Body of pancreas (tissue), 4 donors: ENCODE measurements around the gene ANKRD13B.

Source experiments
- CTCF ChIP-seq, 7 experiments: fragments of 450-650 bp in 4 of 7; fragments of 200-600 bp in 3 of 7; sonication (generic) in 3 of 7; IDR thresholded peaks; one replicate each; pipeline ENCODE4 v1.5.1; 2016 to 2019; ENCODE audit warnings: antibody characterized with exemption in 7 of 7
- POLR2A ChIP-seq, 3 donors: fragments of 450-650 bp; IDR thresholded peaks; one replicate each; pipeline ENCODE4 v1.6.1; 2016; ENCODE audit warnings: antibody characterized with exemption in 3 of 3, mild to moderate bottlenecking in 2 of 3

- TF ChIP-seq POLR2A (IDR thresholded peaks at IDR 0.05) (no peak), CTCF (IDR thresholded peaks at IDR 0.05) (no peak)
These were observed 5.3 kb upstream of the ANKRD13B start for GRCh38 chr17:29587591-29587990.
